Glutamatergic neuron (in vitro differentiated cells): Measurements from ENCODE around the gene LAMA2. TPM values are rescaled to one million over a fixed set of nuclear protein-coding genes. Genes with fewer than 3 reads are reported as not detected.

Experiments
- DNase-seq: peaks from one replicate; pipeline ENCODE4 v3.0.0; 2022
- H3K27ac Mint-ChIP-seq: one replicate; pipeline ENCODE4 v1.8.0; 2020; ENCODE audit warnings: mild to moderate bottlenecking, mixed read lengths, inconsistent platforms; ENCODE audit not compliant: unreplicated experiment
- H3K27me3 Mint-ChIP-seq: one replicate; pipeline ENCODE4 v1.8.0; 2020; ENCODE audit warnings: mild to moderate bottlenecking, moderate library complexity, mixed read lengths, inconsistent platforms; ENCODE audit not compliant: unreplicated experiment
- H3K36me3 Mint-ChIP-seq: one replicate; pipeline ENCODE4 v1.8.0; 2020; ENCODE audit warnings: mild to moderate bottlenecking, mixed read lengths, inconsistent platforms; ENCODE audit not compliant: unreplicated experiment
- H3K4me1 Mint-ChIP-seq: one replicate; pipeline ENCODE4 v1.8.0; 2020; ENCODE audit warnings: mild to moderate bottlenecking, low read depth, mixed read lengths, inconsistent platforms; ENCODE audit not compliant: unreplicated experiment
- H3K4me3 Mint-ChIP-seq: one replicate; pipeline ENCODE4 v1.8.0; 2020; ENCODE audit warnings: mild to moderate bottlenecking, mixed read lengths, inconsistent platforms; ENCODE audit not compliant: unreplicated experiment
- H3K9me3 Mint-ChIP-seq: one replicate; pipeline ENCODE4 v1.8.0; 2020; ENCODE audit warnings: mild to moderate bottlenecking, moderate library complexity, mixed read lengths, inconsistent platforms; ENCODE audit not compliant: unreplicated experiment
- CTCF ChIP-seq: fragments of 200-600 bp; sonication (generic); IDR thresholded peaks from one replicate; pipeline ENCODE4 v1.5.0; 2021; ENCODE audit not compliant: partially characterized antibody, unreplicated experiment
- total RNA-seq: library from RNA; stranded (reverse); fragmentation: NEBNext Ultra II Directional; extraction: Animal tissue kit (Norgen Biotek cat#: 25700); gene quantifications from one replicate; pipeline ENCODE4 v1.2.1, GENCODE V29; 2021; ENCODE audit not compliant: unreplicated experiment

LAMA2 gene
- total RNA-seq, 1 donor from 2014 or later, result 2.4 TPM

- Mint-ChIP-seq H3K27me3 (no peaks in the 10 kb centered on the region), H3K36me3 (no peaks in the 10 kb centered on the region), H3K4me3 (no peak overlapping the region), H3K4me1 (peaks cover 3% of the 10 kb centered on the region), H3K27ac (no peak overlapping the region), H3K9me3 (peaks cover 1% of the 10 kb centered on the region)
- no peak for DNase-seq
- TF ChIP-seq CTCF, result no peak
These were observed 305.9 kb downstream of the LAMA2 start for GRCh38 chr6:129188795-129189194.

GRCh38 chr6:129189266-129189665, 306.3 kb downstream of the LAMA2 start:
- peaks cover 1% of the 10 kb centered on the region for H3K9me3 Mint-ChIP-seq
- no peaks in the 10 kb centered on the region for H3K36me3 Mint-ChIP-seq
- H3K4me3 Mint-ChIP-seq, result no peak overlapping the region
- DNase-seq, result no peak
- no peaks in the 10 kb centered on the region for H3K27me3 Mint-ChIP-seq
- peaks cover 3% of the 10 kb centered on the region for H3K4me1 Mint-ChIP-seq
- no peak overlapping the region for H3K27ac Mint-ChIP-seq
- TF ChIP-seq CTCF, result no peak

- Mint-ChIP-seq H3K27ac (no peak overlapping the region), H3K4me1 (peaks cover 3% of the 10 kb centered on the region), H3K9me3 (no peaks in the 10 kb centered on the region), H3K4me3 (no peak overlapping the region), H3K36me3 (no peaks in the 10 kb centered on the region), H3K27me3 (no peaks in the 10 kb centered on the region)
- no peak for TF ChIP-seq CTCF
- DNase-seq, result no peak
These were observed 308.3 kb downstream of the LAMA2 start for GRCh38 chr6:129191235-129191634.

- H3K4me1 Mint-ChIP-seq, result peaks cover 3% of the 10 kb centered on the region
- H3K36me3 Mint-ChIP-seq, result no peaks in the 10 kb centered on the region
- H3K27me3 Mint-ChIP-seq, result no peaks in the 10 kb centered on the region
- H3K4me3 Mint-ChIP-seq, result no peak overlapping the region
- no peak for TF ChIP-seq CTCF
- H3K27ac Mint-ChIP-seq, result no peak overlapping the region
- H3K9me3 Mint-ChIP-seq, result no peaks in the 10 kb centered on the region
- no peak for DNase-seq
These were observed 309.6 kb downstream of the LAMA2 start for GRCh38 chr6:129192458-129192989.

- no peak overlapping the region for H3K4me3 Mint-ChIP-seq
- H3K9me3 Mint-ChIP-seq, result no peaks in the 10 kb centered on the region
- H3K27me3 Mint-ChIP-seq, result no peaks in the 10 kb centered on the region
- DNase-seq, result no peak
- H3K36me3 Mint-ChIP-seq, result no peaks in the 10 kb centered on the region
- H3K27ac Mint-ChIP-seq, result no peak overlapping the region
- H3K4me1 Mint-ChIP-seq, result peaks cover 3% of the 10 kb centered on the region
- TF ChIP-seq CTCF, result no peak
These were observed 311.5 kb downstream of the LAMA2 start for GRCh38 chr6:129194306-129194941.
